ENCODE results near the gene TSPYL4. TPM values are rescaled to one million over a fixed set of nuclear protein-coding genes. Genes with fewer than 3 reads are reported as not detected.

The TSPYL4 gene
- 14.1 TPM for polyA plus RNA-seq (2012; ENCODE audit: low read depth, missing spikeins)

DNA sequence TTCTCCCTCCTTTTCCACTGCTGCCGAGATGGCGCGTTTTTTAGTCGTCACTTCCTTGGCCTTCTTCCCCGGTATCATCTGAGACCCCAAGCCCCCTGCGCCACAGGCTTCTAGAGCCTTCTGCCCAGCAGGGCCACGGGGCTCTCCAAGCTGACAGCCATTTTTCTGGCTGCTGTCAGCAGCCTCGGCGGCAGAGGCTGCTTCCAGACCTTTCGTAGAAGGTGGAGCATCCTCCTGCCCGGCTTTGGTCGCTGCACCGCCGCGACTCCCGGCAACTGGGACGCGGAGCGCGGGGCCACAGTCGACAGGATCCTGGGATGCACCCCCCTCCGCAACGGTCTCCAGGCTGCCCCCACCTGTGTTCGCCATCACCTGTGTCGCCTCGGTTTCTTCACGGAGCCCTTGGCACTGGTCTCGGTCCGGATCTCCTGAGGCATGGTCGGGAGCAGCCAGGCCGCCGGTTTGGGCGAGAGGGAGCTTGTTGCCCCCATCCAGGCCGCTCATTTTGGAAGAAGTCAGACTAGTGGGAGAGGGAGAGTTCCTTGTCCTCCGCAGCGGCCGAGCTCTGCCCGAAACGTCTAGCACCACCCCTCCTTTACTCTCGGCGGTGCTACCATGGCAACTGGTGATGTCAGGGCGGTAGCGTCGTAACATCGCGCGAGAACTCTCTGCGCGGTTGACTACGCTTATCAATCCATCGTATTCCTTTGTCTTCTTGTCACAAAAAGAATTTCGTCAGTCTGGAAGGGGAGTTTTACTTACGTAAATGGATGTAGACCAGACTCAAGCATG, at the start of gene TSPYL4:
Gene TSPYL4 (minus strand): TSS at position 571 of the 792 bp plus-strand sequence. CDS start 67 bp downstream, at position 504.
- FAIRE-seq: peak; percentile 96
- peak; percentile 85 for TF ChIP-seq POLR2A (IDR thresholded peaks at IDR 0.05; ENCODE audit: low read depth, low read length)
- TF ChIP-seq PAX5 (IDR thresholded peaks at IDR 0.05; ENCODE audit: insufficient read depth, low read length, severe bottlenecking): no peak
- TF ChIP-seq POLR2AphosphoS5 (IDR thresholded peaks at IDR 0.05; ENCODE audit: low read depth, low read length): peak; percentile 81
- TF ChIP-seq SPI1 (IDR thresholded peaks at IDR 0.05; ENCODE audit: low read depth, low read length): no peak
- TF ChIP-seq POU2F2 (IDR thresholded peaks at IDR 0.05; ENCODE audit: low read depth, low read length): peak; percentile 73; the same call in 1 of the 2 replicates
- TF ChIP-seq TAF1 (IDR thresholded peaks at IDR 0.05; ENCODE audit: low read depth, low read length): no peak; the same call in 1 of the 2 replicates
- peak; percentile 74 for DNase-seq (ENCODE audit: insufficient read length, low spot score)

DNA sequence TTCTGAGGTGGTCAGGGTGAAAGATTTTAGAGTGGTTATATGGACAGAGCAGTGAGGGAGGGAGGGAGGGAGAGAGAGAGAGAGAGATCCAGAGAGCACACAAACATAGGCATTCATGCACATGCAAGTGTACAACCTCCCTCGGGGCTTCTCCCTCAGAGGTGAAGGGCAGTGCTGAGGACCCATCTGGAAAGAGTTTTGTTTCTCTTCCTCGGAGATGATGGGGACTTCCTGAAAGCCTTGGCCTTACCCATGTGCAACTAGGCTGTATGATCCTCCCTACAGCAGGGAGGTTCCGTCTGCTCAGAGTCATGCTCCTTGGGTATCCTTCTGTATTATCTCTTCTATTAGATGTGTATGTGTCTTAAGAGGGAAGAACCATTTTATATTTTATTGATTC, 47.2 kb upstream of the TSPYL4 start:
- DNase-seq (ENCODE audit: insufficient read length, low spot score) (no peak), FAIRE-seq (no peak)
- no peak for TF ChIP-seq POU2F2 (IDR thresholded peaks at IDR 0.05; ENCODE audit: low read depth, low read length)
- no peak for TF ChIP-seq TAF1 (IDR thresholded peaks at IDR 0.05; ENCODE audit: low read depth, low read length)
- no peak for TF ChIP-seq SPI1 (IDR thresholded peaks at IDR 0.05; ENCODE audit: low read depth, low read length)
- TF ChIP-seq PAX5 (IDR thresholded peaks at IDR 0.05; ENCODE audit: insufficient read depth, low read length, severe bottlenecking): no peak
- no peak for TF ChIP-seq POLR2AphosphoS5 (IDR thresholded peaks at IDR 0.05; ENCODE audit: low read depth, low read length)
- no peak for TF ChIP-seq POLR2A (IDR thresholded peaks at IDR 0.05; ENCODE audit: low read depth, low read length)

DNA sequence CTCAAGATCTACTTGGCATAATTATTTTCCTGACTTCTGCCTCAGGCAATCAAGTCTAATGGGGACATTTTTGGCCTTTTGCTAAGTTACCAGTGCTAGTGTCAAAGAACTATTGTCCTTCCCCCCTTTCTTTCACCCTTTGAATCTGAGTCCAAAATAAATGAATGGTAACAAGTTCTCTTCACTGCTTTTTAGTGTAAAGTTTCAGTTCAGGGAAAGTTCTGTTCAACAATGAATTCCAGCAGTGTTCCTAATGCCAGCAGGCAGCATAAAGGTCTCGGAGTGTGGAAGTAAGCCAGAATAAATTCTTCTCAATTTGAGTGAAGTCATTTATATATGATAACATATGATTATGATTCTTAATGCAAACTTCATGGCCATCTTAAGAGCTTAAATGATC, 46.7 kb upstream of the TSPYL4 start:
- no peak for DNase-seq (ENCODE audit: insufficient read length, low spot score)
- TF ChIP-seq SPI1 (IDR thresholded peaks at IDR 0.05; ENCODE audit: low read depth, low read length) (no peak), POU2F2 (IDR thresholded peaks at IDR 0.05; ENCODE audit: low read depth, low read length) (no peak), PAX5 (IDR thresholded peaks at IDR 0.05; ENCODE audit: insufficient read depth, low read length, severe bottlenecking) (no peak), TAF1 (IDR thresholded peaks at IDR 0.05; ENCODE audit: low read depth, low read length) (no peak), POLR2A (IDR thresholded peaks at IDR 0.05; ENCODE audit: low read depth, low read length) (no peak), POLR2AphosphoS5 (IDR thresholded peaks at IDR 0.05; ENCODE audit: low read depth, low read length) (no peak)
- FAIRE-seq: no peak

DNA sequence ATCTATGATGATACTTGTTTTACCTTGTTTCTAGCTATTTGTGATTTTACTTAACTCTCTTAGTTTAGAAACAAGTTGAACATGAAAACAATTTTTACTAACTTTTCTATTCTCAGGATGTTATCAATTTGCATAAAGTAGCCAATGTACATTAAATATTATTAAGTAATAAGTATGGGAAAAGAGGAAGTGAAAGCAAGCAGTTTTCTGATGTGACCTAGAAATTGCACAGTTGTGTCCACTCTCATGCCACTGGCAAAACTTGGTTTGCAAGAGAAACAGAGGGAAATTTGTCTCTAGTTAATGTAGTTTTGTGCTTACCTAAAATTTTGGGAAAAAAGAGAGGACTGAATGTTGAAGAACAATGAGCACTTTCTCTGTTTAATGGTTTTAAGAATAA, 45.1 kb upstream of the TSPYL4 start:
- TF ChIP-seq POU2F2 (IDR thresholded peaks at IDR 0.05; ENCODE audit: low read depth, low read length): no peak
- peak; percentile 89 for TF ChIP-seq SPI1 (IDR thresholded peaks at IDR 0.05; ENCODE audit: low read depth, low read length)
- DNase-seq (ENCODE audit: insufficient read length, low spot score): no peak
- no peak for FAIRE-seq

DNA sequence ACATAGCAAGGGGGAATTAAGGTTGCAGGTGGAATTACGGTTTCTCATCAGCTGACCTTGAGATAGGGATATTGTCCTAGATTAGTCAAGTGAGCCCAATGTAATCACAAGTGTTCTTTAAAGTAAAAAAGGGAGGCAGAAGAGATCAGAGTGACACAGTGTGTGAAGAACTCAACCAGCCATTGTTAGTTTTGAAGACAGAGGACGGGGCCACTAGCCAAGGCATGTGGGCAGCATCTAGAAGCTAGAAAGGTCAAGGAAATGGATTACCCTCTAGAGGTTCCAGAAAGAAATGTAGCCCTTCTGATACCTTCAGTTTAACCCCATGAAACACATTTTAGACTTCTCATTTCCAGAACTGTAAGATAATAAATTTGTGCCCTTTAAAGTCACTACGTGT, 44.4 kb upstream of the TSPYL4 start:
- DNase-seq (ENCODE audit: insufficient read length, low spot score) (no peak), FAIRE-seq (peak; percentile 48)
- TF ChIP-seq SPI1 (IDR thresholded peaks at IDR 0.05; ENCODE audit: low read depth, low read length) (no peak), POU2F2 (IDR thresholded peaks at IDR 0.05; ENCODE audit: low read depth, low read length) (no peak), TAF1 (IDR thresholded peaks at IDR 0.05; ENCODE audit: low read depth, low read length) (no peak), POLR2AphosphoS5 (IDR thresholded peaks at IDR 0.05; ENCODE audit: low read depth, low read length) (no peak), POLR2A (IDR thresholded peaks at IDR 0.05; ENCODE audit: low read depth, low read length) (no peak), PAX5 (IDR thresholded peaks at IDR 0.05; ENCODE audit: insufficient read depth, low read length, severe bottlenecking) (no peak)

DNA sequence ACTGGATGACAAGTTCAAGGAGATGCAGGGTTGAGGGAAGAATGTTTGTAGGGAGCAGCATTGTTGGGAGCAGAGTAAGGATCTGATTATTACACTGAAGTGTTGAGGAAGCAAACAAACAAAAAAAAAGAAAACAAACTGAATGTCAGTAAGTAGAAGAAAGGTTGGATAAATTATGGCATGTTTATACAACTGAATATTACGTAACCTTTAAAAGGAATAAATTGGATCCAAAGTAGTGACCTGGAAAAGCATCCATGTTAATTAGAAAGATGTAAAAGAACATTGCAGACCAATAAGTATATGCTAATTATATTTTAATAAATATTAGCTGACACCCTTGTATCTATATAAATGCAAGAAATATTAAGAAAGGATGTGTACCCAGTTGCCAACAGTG, 38.7 kb upstream of the TSPYL4 start:
- TF ChIP-seq TAF1 (IDR thresholded peaks at IDR 0.05; ENCODE audit: low read depth, low read length) (no peak), PAX5 (IDR thresholded peaks at IDR 0.05; ENCODE audit: insufficient read depth, low read length, severe bottlenecking) (no peak), POU2F2 (IDR thresholded peaks at IDR 0.05; ENCODE audit: low read depth, low read length) (no peak), POLR2A (IDR thresholded peaks at IDR 0.05; ENCODE audit: low read depth, low read length) (no peak), SPI1 (IDR thresholded peaks at IDR 0.05; ENCODE audit: low read depth, low read length) (no peak), POLR2AphosphoS5 (IDR thresholded peaks at IDR 0.05; ENCODE audit: low read depth, low read length) (no peak)
- DNase-seq (ENCODE audit: insufficient read length, low spot score) (no peak), FAIRE-seq (no peak)

DNA sequence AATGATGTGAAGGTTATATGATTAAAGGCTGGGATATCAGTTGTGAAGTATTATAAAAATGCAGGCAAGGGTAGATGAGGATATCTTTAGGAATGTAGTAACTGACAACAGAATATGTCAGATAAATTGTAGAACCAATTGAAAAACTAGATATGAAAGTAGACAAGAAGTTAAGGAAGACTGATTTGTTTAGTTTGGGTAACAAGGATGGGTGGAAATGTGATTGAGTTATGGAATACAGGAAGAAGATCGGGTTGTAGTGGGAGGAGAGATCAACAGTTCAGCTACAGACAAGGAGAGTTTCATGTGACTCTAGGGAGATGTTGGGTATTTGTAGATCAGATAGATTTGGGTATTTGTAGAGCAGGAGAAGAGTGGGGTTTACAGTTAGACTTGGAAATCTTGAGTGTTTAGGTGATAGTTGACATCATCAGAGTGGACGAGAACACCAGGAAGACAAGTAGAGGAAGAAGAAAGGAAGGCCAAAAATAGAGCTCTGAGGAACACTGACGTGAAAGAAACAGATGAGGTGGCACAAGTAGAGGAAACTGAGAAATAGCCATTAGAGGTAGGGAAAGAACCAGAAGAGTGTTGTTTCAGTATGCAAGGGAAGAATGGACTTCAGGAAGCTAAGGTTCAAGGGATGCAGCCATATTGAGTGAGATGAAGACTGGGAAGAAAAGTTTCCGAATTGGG, 38.0 kb upstream of the TSPYL4 start:
- no peak for DNase-seq (ENCODE audit: insufficient read length, low spot score)
- TF ChIP-seq SPI1 (IDR thresholded peaks at IDR 0.05; ENCODE audit: low read depth, low read length) (no peak), TAF1 (IDR thresholded peaks at IDR 0.05; ENCODE audit: low read depth, low read length) (no peak), POLR2AphosphoS5 (IDR thresholded peaks at IDR 0.05; ENCODE audit: low read depth, low read length) (no peak), PAX5 (IDR thresholded peaks at IDR 0.05; ENCODE audit: insufficient read depth, low read length, severe bottlenecking) (no peak), POU2F2 (IDR thresholded peaks at IDR 0.05; ENCODE audit: low read depth, low read length) (no peak), POLR2A (IDR thresholded peaks at IDR 0.05; ENCODE audit: low read depth, low read length) (no peak)
- no peak for FAIRE-seq

DNA sequence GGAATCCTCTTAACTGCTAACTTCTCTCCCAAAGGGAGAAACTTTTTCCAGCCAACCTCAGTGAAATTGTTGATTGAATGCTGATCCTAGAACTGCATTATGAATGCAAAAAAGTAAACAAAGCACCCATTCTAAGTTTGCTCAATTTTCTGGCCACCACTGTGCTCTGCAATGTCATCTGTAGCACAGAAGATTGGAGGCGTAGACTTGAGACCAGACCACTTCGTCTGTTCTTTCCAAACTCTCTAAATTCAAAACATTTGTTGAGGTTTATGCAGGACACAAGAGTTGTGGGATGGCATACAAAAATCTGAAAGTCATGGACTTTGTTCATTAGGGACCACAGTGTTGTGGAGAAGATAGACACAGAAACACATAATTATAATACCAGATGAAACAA, 36.9 kb upstream of the TSPYL4 start:
- FAIRE-seq (no peak), DNase-seq (ENCODE audit: insufficient read length, low spot score) (no peak)
- TF ChIP-seq POLR2A (IDR thresholded peaks at IDR 0.05; ENCODE audit: low read depth, low read length) (no peak), SPI1 (IDR thresholded peaks at IDR 0.05; ENCODE audit: low read depth, low read length) (no peak), TAF1 (IDR thresholded peaks at IDR 0.05; ENCODE audit: low read depth, low read length) (no peak), POU2F2 (IDR thresholded peaks at IDR 0.05; ENCODE audit: low read depth, low read length) (no peak), POLR2AphosphoS5 (IDR thresholded peaks at IDR 0.05; ENCODE audit: low read depth, low read length) (no peak), PAX5 (IDR thresholded peaks at IDR 0.05; ENCODE audit: insufficient read depth, low read length, severe bottlenecking) (no peak)

DNA sequence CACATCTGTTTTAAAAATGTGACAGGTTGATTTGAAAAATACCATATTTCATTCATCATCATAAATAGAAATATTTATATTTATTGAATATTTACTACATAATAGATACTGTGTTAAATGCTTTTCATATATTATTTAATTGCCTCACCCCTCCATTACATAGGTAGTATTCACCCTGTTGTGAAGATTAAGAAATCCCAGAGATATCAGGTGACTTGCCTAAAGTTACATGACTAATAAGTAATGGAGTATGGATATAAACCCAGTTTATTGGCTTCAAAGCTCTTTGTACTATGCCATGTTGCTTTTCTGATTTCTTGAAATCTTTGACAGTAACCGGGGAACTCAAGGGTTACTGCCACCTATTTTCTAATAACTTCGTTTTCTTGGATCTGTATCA, 36.0 kb upstream of the TSPYL4 start:
- no peak for TF ChIP-seq TAF1 (IDR thresholded peaks at IDR 0.05; ENCODE audit: low read depth, low read length)
- TF ChIP-seq POU2F2 (IDR thresholded peaks at IDR 0.05; ENCODE audit: low read depth, low read length): no peak
- TF ChIP-seq PAX5 (IDR thresholded peaks at IDR 0.05; ENCODE audit: insufficient read depth, low read length, severe bottlenecking): no peak
- no peak for TF ChIP-seq SPI1 (IDR thresholded peaks at IDR 0.05; ENCODE audit: low read depth, low read length)
- no peak for TF ChIP-seq POLR2A (IDR thresholded peaks at IDR 0.05; ENCODE audit: low read depth, low read length)
- TF ChIP-seq POLR2AphosphoS5 (IDR thresholded peaks at IDR 0.05; ENCODE audit: low read depth, low read length): no peak
- FAIRE-seq (no peak), DNase-seq (ENCODE audit: insufficient read length, low spot score) (no peak)
